HG02588 (cell line): ENCODE data around the gene GNB4.
A peak's percentile ranks its signal among the peaks of the same experiment; 100 is the strongest.

Source experiments
- ATAC-seq: cut with Tn5 transposase; IDR thresholded peaks from one replicate; pipeline ENCODE4 v1.9.1; 2021; ENCODE audit warnings: mild to moderate bottlenecking, moderate library complexity; ENCODE audit not compliant: unreplicated experiment

The GNB4 gene

GRCh38 chr3:179451265-179452175, at the start of gene GNB4:
Gene GNB4, minus strand, starts transcription at chr3:179451470. Its CDS starts 25,270 bp downstream, at chr3:179426200.
- ATAC-seq, result peak; percentile 79

GRCh38 chr3:179495483-179495882, 44.2 kb upstream of the GNB4 start:
- ATAC-seq, result no peak

- no peak for ATAC-seq
These were observed 42.0 kb upstream of the GNB4 start for GRCh38 chr3:179493260-179493659.

- no peak for ATAC-seq
These were observed 36.9 kb upstream of the GNB4 start for GRCh38 chr3:179488213-179488612.

GRCh38 chr3:179486806-179487205, 35.5 kb upstream of the GNB4 start:
- no peak for ATAC-seq

GRCh38 chr3:179482857-179483256, 31.6 kb upstream of the GNB4 start:
- ATAC-seq, result no peak

- no peak for ATAC-seq
These were observed 24.9 kb upstream of the GNB4 start for GRCh38 chr3:179476215-179476614.

GRCh38 chr3:179474480-179474879, 23.2 kb upstream of the GNB4 start:
- no peak for ATAC-seq

GRCh38 chr3:179473565-179473964, 22.3 kb upstream of the GNB4 start:
- no peak for ATAC-seq

GRCh38 chr3:179464323-179465092, 13.2 kb upstream of the GNB4 start:
- ATAC-seq, result peak; percentile 68

GRCh38 chr3:179463319-179463718, 12.0 kb upstream of the GNB4 start:
- no peak for ATAC-seq

GRCh38 chr3:179460260-179460659, 9.0 kb upstream of the GNB4 start:
- ATAC-seq, result no peak

- ATAC-seq, result no peak
These were observed 4.7 kb upstream of the GNB4 start for GRCh38 chr3:179455954-179456353.

- no peak for ATAC-seq
These were observed 3.6 kb upstream of the GNB4 start for GRCh38 chr3:179454887-179455286.

- ATAC-seq, result no peak
These were observed 2.7 kb upstream of the GNB4 start for GRCh38 chr3:179453967-179454366.

- no peak for ATAC-seq
These were observed 1.6 kb upstream of the GNB4 start for GRCh38 chr3:179452872-179453271.

- no peak for ATAC-seq
These were observed 900 bp upstream of the GNB4 start for GRCh38 chr3:179452176-179452564.

GRCh38 chr3:179450901-179451264, 387 bp downstream of the GNB4 start:
- ATAC-seq, result peak; percentile 54

GRCh38 chr3:179450261-179450701, 989 bp downstream of the GNB4 start:
- ATAC-seq, result no peak

- ATAC-seq, result no peak
These were observed 1.6 kb downstream of the GNB4 start for GRCh38 chr3:179449636-179450035.

GRCh38 chr3:179447251-179447650, 4.0 kb downstream of the GNB4 start:
- no peak for ATAC-seq

- ATAC-seq, result no peak
These were observed 4.8 kb downstream of the GNB4 start for GRCh38 chr3:179446501-179446900.
